Body of pancreas (tissue), 4 donors: ENCODE measurements around the gene ARL10.

Source experiments
- CTCF ChIP-seq, 7 experiments: fragments of 450-650 bp in 4 of 7; fragments of 200-600 bp in 3 of 7; sonication (generic) in 3 of 7; IDR thresholded peaks; one replicate each; pipeline ENCODE4 v1.5.1; 2016 to 2019; ENCODE audit warnings: antibody characterized with exemption in 7 of 7
- POLR2A ChIP-seq, 3 donors: fragments of 450-650 bp; IDR thresholded peaks; one replicate each; pipeline ENCODE4 v1.6.1; 2016; ENCODE audit warnings: antibody characterized with exemption in 3 of 3, mild to moderate bottlenecking in 2 of 3

DNA sequence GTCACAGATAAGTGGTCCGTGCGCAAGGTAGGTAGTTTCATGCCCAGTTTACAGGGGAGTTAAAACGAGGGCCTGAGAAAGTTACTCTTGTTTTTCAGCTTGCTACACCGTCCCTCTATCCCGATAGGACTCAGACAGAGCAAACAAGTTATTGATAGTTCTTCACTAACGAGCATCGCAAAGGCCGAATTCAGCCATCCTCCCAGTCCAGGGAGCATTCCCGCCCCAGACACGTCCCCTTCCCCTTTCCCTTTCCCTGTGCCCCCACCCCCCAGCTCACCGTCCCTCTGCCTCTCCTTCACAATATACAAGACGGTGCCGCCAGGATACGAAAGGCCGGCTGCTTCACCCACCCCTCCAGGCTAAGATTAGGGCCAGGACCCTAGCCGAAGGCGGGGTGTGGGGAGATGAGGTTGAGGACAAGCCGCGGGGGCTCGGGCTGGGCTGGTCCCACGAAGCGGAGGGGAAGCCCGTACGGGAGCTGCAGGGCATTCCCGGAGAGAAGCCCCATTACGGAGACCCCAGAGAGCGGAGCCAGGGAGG, 4.3 kb upstream of the ARL10 start:
- no peak for TF ChIP-seq CTCF (IDR thresholded peaks at IDR 0.05)
- no peak for TF ChIP-seq POLR2A (IDR thresholded peaks at IDR 0.05)
